Keratinocyte (primary cell): ENCODE measurements around the gene TPCN1. TPM values are rescaled to one million over a fixed set of nuclear protein-coding genes. Genes with fewer than 3 reads are reported as not detected.

Source experiments
- DNase-seq: peaks from one replicate; pipeline ENCODE4 v3.0.0-alpha.2; 2011; ENCODE audit warnings: low read depth, missing footprints, low spot score
- FAIRE-seq: peaks from 2 replicates; lab custom pipeline; 2011; peaks lifted over from hg19 to GRCh38; lab: Jason Lieb, UNC
- H2AFZ ChIP-seq: 2 replicates; pipeline ENCODE4 v1.6.0; 2012; ENCODE audit warnings: low read length, control low read depth, inconsistent platforms; ENCODE audit not compliant: control insufficient read depth
- H3K27ac ChIP-seq: 2 replicates; pipeline ENCODE4 v1.5.1; 2011; ENCODE audit warnings: low read length; ENCODE audit not compliant: control insufficient read depth, insufficient read depth
- H3K27me3 ChIP-seq: 3 replicates; pipeline ENCODE4 v1.6.0; 2011; ENCODE audit warnings: low read length; ENCODE audit not compliant: control insufficient read depth, insufficient read depth; ENCODE audit errors: extremely low read depth
- H3K36me3 ChIP-seq, 2 experiments: 2 replicates in 1 of 2; 3 replicates in 1 of 2; pipeline ENCODE4 v1.5.1; 2011; ENCODE audit warnings: low read length in 2 of 2, mild to moderate bottlenecking in 1 of 2; ENCODE audit not compliant: control insufficient read depth in 2 of 2, insufficient read depth in 2 of 2; ENCODE audit errors: extremely low read depth in 1 of 2
- H3K4me1 ChIP-seq: 3 replicates; pipeline ENCODE4 v1.5.1; 2011; ENCODE audit warnings: low read length; ENCODE audit not compliant: control insufficient read depth, insufficient read depth; ENCODE audit errors: extremely low read depth
- H3K4me2 ChIP-seq: 3 replicates; pipeline ENCODE4 v1.6.0; 2011; ENCODE audit warnings: low read depth, low read length; ENCODE audit not compliant: control insufficient read depth, insufficient read depth; ENCODE audit errors: extremely low read depth
- H3K4me3 ChIP-seq, 3 experiments: fragments of 200-600 bp in 1 of 3; sonication (generic) in 1 of 3; 2 replicates in 2 of 3; 3 replicates in 1 of 3; pipeline ENCODE4 v1.5.1; 2011 to 2016; ENCODE audit warnings: low read length in 3 of 3, mild to moderate bottlenecking in 3 of 3, control low read depth in 2 of 3, inconsistent platforms in 1 of 3, low read depth in 1 of 3, mixed read lengths in 1 of 3, mixed run types in 1 of 3, moderate library complexity in 1 of 3; ENCODE audit not compliant: control insufficient read depth in 2 of 3, insufficient read depth in 2 of 3; ENCODE audit errors: extremely low read depth in 1 of 3
- H3K79me2 ChIP-seq: 2 replicates; pipeline ENCODE4 v1.6.0; 2012; ENCODE audit warnings: low read length; ENCODE audit not compliant: control insufficient read depth, insufficient read depth
- H3K9ac ChIP-seq: 3 replicates; pipeline ENCODE4 v1.6.0; 2011; ENCODE audit warnings: low read length; ENCODE audit not compliant: control insufficient read depth, insufficient read depth; ENCODE audit errors: extremely low read depth
- H3K9me1 ChIP-seq: 3 replicates; pipeline ENCODE4 v1.6.0; 2011; ENCODE audit warnings: low read length; ENCODE audit not compliant: control insufficient read depth, insufficient read depth; ENCODE audit errors: extremely low read depth
- H3K9me3 ChIP-seq: 2 replicates; pipeline ENCODE4 v1.5.1; 2012; ENCODE audit warnings: low read depth, low read length; ENCODE audit not compliant: control insufficient read depth
- H4K20me1 ChIP-seq: 3 replicates; pipeline ENCODE4 v1.6.0; 2011; ENCODE audit warnings: low read length; ENCODE audit not compliant: control insufficient read depth, insufficient read depth; ENCODE audit errors: extremely low read depth
- EZH2 ChIP-seq: IDR thresholded peaks from one replicate; pipeline ENCODE4 v1.6.1; 2012; ENCODE audit warnings: inconsistent platforms, mild to moderate bottlenecking, low read length, moderate library complexity
- dilution Hi-C: fragments of 300-500 bp; cut with MboI; formaldehyde crosslinking; loops from one replicate; pipeline ENCODE4 v1.7.0; 2020; ENCODE audit warnings: low sequenced_read_pairs; ENCODE audit not compliant: extremely low pct_ligation_motif_present
- polyA plus RNA-seq, 5 experiments: library from polyadenylated mRNA; depleted of rRNA in 3 of 5; stranded (reverse) in 3 of 5; stranded (forward) in 1 of 5; unstranded in 1 of 5; fragments of >200 nt; gene quantifications; 1 replicate in 1 of 5; 2 replicates in 3 of 5; 3 replicates in 1 of 5; pipeline versions ENCODE4 v1.2.1 to v1.2.3, GENCODE V29; 2011 to 2012; ENCODE audit warnings: missing spikeins in 2 of 5, low read depth in 1 of 5, low replicate concordance in 1 of 5
- TF ChIP-seq, protein P1 (sequence below), 3 experiments: IDR thresholded peaks in 1 of 3; conservative IDR thresholded peaks in 1 of 3; optimal IDR thresholded peaks in 1 of 3; 2 replicates in 2 of 3; 3 replicates in 1 of 3; pipeline versions ENCODE3 to v1.5.1; 2011; ENCODE audit warnings: low read length in 3 of 3, mild to moderate bottlenecking in 3 of 3, moderate library complexity in 2 of 3, control low read depth in 1 of 3, inconsistent platforms in 1 of 3; ENCODE audit not compliant: insufficient read depth in 2 of 3; ENCODE audit errors: extremely low read depth in 1 of 3

TPCN1 gene
- polyA plus RNA-seq, 1 donor (not counting 4 experiments of a cell fraction or from before 2014, with no cell fraction given), result 6.8 TPM

DNA sequence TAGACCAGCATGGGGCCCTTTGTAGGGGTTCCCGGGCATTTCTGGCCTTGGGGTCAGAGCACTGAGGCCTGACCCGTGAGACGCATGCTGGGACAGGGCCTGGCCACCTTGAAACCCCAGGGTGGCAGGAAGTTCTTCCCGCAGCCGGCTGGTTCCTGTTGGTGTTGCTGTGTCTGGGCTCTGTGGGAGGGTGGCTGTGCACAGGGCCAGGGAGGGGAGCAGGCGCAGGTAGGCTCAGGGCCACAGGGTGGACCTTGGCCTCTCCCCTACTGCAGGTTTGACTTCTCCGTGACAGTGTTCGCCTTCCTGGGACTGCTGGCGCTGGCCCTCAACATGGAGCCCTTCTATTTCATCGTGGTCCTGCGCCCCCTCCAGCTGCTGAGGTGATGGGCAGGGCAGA is 65.4 kb downstream of the TPCN1 start:
- Histone ChIP-seq H2AFZ (no peak overlapping the region), H3K27ac (no peak overlapping the region), H3K79me2 (no peaks in the 10 kb centered on the region), H3K36me3 (peaks cover 0 to 18% of the 10 kb centered on the region in 2 experiments), H3K9ac (no peak overlapping the region), H3K4me2 (no peak overlapping the region), H4K20me1 (no peaks in the 10 kb centered on the region), H3K4me3 (no peak overlapping the region), H3K4me1 (no peaks in the 10 kb centered on the region), H3K9me3 (no peaks in the 10 kb centered on the region), H3K27me3 (no peaks in the 10 kb centered on the region), H3K9me1 (no peaks in the 10 kb centered on the region)
- DNase-seq (no peak), FAIRE-seq (no peak)
- TF ChIP-seq, protein P1, sequence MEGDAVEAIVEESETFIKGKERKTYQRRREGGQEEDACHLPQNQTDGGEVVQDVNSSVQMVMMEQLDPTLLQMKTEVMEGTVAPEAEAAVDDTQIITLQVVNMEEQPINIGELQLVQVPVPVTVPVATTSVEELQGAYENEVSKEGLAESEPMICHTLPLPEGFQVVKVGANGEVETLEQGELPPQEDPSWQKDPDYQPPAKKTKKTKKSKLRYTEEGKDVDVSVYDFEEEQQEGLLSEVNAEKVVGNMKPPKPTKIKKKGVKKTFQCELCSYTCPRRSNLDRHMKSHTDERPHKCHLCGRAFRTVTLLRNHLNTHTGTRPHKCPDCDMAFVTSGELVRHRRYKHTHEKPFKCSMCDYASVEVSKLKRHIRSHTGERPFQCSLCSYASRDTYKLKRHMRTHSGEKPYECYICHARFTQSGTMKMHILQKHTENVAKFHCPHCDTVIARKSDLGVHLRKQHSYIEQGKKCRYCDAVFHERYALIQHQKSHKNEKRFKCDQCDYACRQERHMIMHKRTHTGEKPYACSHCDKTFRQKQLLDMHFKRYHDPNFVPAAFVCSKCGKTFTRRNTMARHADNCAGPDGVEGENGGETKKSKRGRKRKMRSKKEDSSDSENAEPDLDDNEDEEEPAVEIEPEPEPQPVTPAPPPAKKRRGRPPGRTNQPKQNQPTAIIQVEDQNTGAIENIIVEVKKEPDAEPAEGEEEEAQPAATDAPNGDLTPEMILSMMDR (optimal IDR thresholded peaks at IDR 0.05 in 1 of 3, IDR thresholded peaks at IDR 0.05 in 1 of 3, conservative IDR thresholded peaks at IDR 0.05 in 1 of 3; ENCODE audit: extremely low read depth in 1 of 3, insufficient read depth in 2 of 3, low read length in 3 of 3), result no peak
- no peak for TF ChIP-seq EZH2
- dilution Hi-C loops, result no loop called here

DNA sequence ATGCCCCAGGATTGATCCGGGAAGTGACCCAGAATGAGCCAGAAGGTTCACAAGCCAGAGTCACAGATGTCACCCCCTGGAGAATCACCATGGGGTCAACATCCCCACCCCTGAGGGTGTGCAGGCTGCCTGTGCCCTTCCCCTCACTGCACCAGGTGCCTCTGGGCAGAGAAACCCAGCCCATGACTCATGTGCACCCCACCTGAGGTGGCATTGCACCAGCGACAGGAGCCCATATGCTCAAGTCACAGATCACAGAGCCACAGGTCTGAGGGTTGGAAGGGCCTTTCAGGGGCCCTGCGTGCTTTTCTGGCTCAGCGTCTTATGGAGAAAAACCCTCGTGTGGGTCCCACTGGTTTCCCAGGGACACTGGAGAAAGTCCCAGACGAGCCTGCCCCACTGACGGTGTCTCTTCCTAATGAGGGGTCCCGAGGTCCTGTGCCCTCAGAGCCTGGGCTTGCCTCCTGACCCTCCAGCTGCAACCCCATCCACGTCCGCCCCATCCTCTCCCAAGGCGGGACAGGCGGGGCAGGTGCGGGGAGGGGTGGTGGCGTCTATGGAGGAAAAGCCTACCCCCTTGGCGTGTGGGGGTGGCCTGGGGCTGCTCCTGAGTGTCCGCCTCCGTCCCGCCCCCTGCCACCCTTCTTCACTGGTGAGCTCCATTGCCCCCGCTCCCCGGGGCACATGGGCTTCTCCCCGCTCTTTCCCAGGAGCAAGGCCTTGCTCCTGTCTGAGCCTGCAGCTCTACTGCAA is 66.1 kb downstream of the TPCN1 start:
- no peak for DNase-seq
- no peak for FAIRE-seq
- Histone ChIP-seq H3K36me3 (peaks cover 0 to 18% of the 10 kb centered on the region in 2 experiments), H3K4me1 (no peaks in the 10 kb centered on the region), H3K27ac (no peak overlapping the region), H3K4me3 (no peak overlapping the region), H3K9me3 (no peaks in the 10 kb centered on the region), H3K79me2 (no peaks in the 10 kb centered on the region), H3K27me3 (no peaks in the 10 kb centered on the region), H2AFZ (no peak overlapping the region), H3K9me1 (no peaks in the 10 kb centered on the region), H3K4me2 (no peak overlapping the region), H4K20me1 (no peaks in the 10 kb centered on the region), H3K9ac (no peak overlapping the region)
- dilution Hi-C loops, result no loop called here
- TF ChIP-seq, protein P1 (optimal IDR thresholded peaks at IDR 0.05 in 1 of 3, IDR thresholded peaks at IDR 0.05 in 1 of 3, conservative IDR thresholded peaks at IDR 0.05 in 1 of 3; ENCODE audit: extremely low read depth in 1 of 3, insufficient read depth in 2 of 3, low read length in 3 of 3), result no peak
